Measurements from ENCODE around the gene PAX7. TPM values are rescaled to one million over a fixed set of nuclear protein-coding genes. Genes with fewer than 3 reads are reported as not detected.

PAX7 gene
- total and polyA plus RNA-seq, 2 of the 4 experiments (the other 2 are of a cell fraction) = not detected

- H3K9ac ChIP-seq (ENCODE audit: low read depth, low read length) = no peak overlapping the region
- H3K36me3 ChIP-seq (ENCODE audit: control insufficient read depth, insufficient read depth, low read length) = no peaks in the 10 kb centered on the region
- no peak for ATAC-seq (ENCODE audit: low read depth)
- no peak overlapping the region for H3K4me3 ChIP-seq (ENCODE audit: insufficient read depth, low read depth, low read length)
- no peak for DNase-seq
- no peak overlapping the region for H4K8ac ChIP-seq (ENCODE audit: low read depth in 2 of 2, low read length in 2 of 2)
- H2BK120ac ChIP-seq (ENCODE audit: low read depth, low read length) = no peak overlapping the region
- no peak overlapping the region for H4K91ac ChIP-seq (ENCODE audit: insufficient read depth, low read depth, low read length)
- no peak overlapping the region for H2BK5ac ChIP-seq (ENCODE audit: low read depth, low read length, poor library complexity, severe bottlenecking)
- no peak overlapping the region for H2BK15ac ChIP-seq (ENCODE audit: low read depth, low read length)
- in situ Hi-C loops (cut with MboI; ENCODE audit: low sequenced_read_pairs) = no loop called here
- no peak overlapping the region for H2BK20ac ChIP-seq (ENCODE audit: low read depth, low read length)
- no peaks in the 10 kb centered on the region for H4K20me1 ChIP-seq (ENCODE audit: insufficient read depth, low read length)
- no peaks in the 10 kb centered on the region for H3K79me1 ChIP-seq (ENCODE audit: low read depth in 1 of 2, low read length in 2 of 2)
- peaks cover 91% of the 10 kb centered on the region for H3K27me3 ChIP-seq (ENCODE audit: control insufficient read depth, insufficient read depth, low read length)
- no peak overlapping the region for H3K4ac ChIP-seq (ENCODE audit: low read depth, low read length)
- TF ChIP-seq CTCF (conservative IDR thresholded peaks at IDR 0.05; ENCODE audit: low read depth, low read length) = no peak
- TF ChIP-seq MAFK (IDR thresholded peaks at IDR 0.05; ENCODE audit: low read depth, low read length) = no peak
- no peak for TF ChIP-seq CHD1 (IDR thresholded peaks at IDR 0.05; ENCODE audit: low read depth, low read length)
- no peak for TF ChIP-seq RAD21 (IDR thresholded peaks at IDR 0.05; ENCODE audit: low read length)
- TF ChIP-seq BHLHE40 (IDR thresholded peaks at IDR 0.05; ENCODE audit: low read depth, low read length) = no peak
- TF ChIP-seq, protein P1, sequence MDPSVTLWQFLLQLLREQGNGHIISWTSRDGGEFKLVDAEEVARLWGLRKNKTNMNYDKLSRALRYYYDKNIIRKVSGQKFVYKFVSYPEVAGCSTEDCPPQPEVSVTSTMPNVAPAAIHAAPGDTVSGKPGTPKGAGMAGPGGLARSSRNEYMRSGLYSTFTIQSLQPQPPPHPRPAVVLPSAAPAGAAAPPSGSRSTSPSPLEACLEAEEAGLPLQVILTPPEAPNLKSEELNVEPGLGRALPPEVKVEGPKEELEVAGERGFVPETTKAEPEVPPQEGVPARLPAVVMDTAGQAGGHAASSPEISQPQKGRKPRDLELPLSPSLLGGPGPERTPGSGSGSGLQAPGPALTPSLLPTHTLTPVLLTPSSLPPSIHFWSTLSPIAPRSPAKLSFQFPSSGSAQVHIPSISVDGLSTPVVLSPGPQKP (IDR thresholded peaks at IDR 0.05; ENCODE audit: borderline replicate concordance, low read depth, low read length) = no peak
- no peak for TF ChIP-seq POLR2A (IDR thresholded peaks at IDR 0.05; ENCODE audit: low read depth, low read length)
- WGBS, 2 experiments (ENCODE audit: extremely low coverage in 2 of 2, insufficient read length in 1 of 2) = 0% methylated on average over 2 of the region's 15 CpGs; no CpG with 5 or more reads in 1 of the 2 experiments
- no peak overlapping the region for H2AK9ac ChIP-seq (replicated peaks; ENCODE audit: low read depth, low read length, poor library complexity)
- H3K23ac ChIP-seq (ENCODE audit: low read depth, low read length) = no peak overlapping the region
- no peak overlapping the region for H3K27ac ChIP-seq (ENCODE audit: insufficient read depth, low read length)
- intact Hi-C loops (cut with micrococcal nuclease) = no loop called here
- no peaks in the 10 kb centered on the region for H3K9me1 ChIP-seq (ENCODE audit: insufficient read depth, low read length)
- H3K4me2 ChIP-seq (ENCODE audit: low read depth, low read length) = no peak overlapping the region
- dilution Hi-C loops (cut with HindIII; ENCODE audit: low sequenced_read_pairs, unreplicated experiment) = no loop called here
- POLR2A ChIA-PET (ENCODE audit: unreplicated experiment) = no interaction called here
- H2AK5ac ChIP-seq (ENCODE audit: low read depth, low read length) = no peak overlapping the region
- no TSS peak for BruUV-seq (replicated peaks)
- H3K9me3 ChIP-seq (ENCODE audit: control insufficient read depth, insufficient read depth, low read length) = no peaks in the 10 kb centered on the region
- no peak overlapping the region for H3K56ac ChIP-seq (ENCODE audit: extremely low read depth, insufficient read depth, low read length)
- H3K18ac ChIP-seq (ENCODE audit: low read depth, low read length) = no peak overlapping the region
- no peak overlapping the region for H4K5ac ChIP-seq (ENCODE audit: low read depth, low read length)
- no peak overlapping the region for H2AFZ ChIP-seq (replicated peaks; ENCODE audit: low read length, poor library complexity)
- H3K4me1 ChIP-seq (ENCODE audit: control insufficient read depth, insufficient read depth, low read length) = no peaks in the 10 kb centered on the region
- no peak overlapping the region for H3K14ac ChIP-seq (replicated peaks; ENCODE audit: low read depth, low read length)
- CTCF ChIA-PET = no interaction called here
These were observed 7.6 kb downstream of the PAX7 start for GRCh38 chr1:18637962-18638834.

All from IMR-90 (cell line).